ENCODE results near the gene MOGAT3.

Gene MOGAT3

GRCh38 chr7:101172005-101172853 is 28.6 kb downstream of the MOGAT3 start:
- no peak for DNase-seq (ENCODE audit: low spot score)

- DNase-seq (ENCODE audit: low spot score), result no peak
Observed at GRCh38 chr7:101171442-101171837, 29.4 kb downstream of the MOGAT3 start.

- no peak for DNase-seq (ENCODE audit: low spot score)
Observed at GRCh38 chr7:101170617-101171441, 30.0 kb downstream of the MOGAT3 start.

- DNase-seq (ENCODE audit: low spot score), result peak; percentile 78
Observed at GRCh38 chr7:101169838-101170551, 30.8 kb downstream of the MOGAT3 start.

- no peak for DNase-seq (ENCODE audit: low spot score)
Observed at GRCh38 chr7:101169110-101169837, 31.6 kb downstream of the MOGAT3 start.

- no peak for DNase-seq (ENCODE audit: low spot score)
Observed at GRCh38 chr7:101168412-101169049, 32.3 kb downstream of the MOGAT3 start.

GRCh38 chr7:101167645-101168411 is 33.0 kb downstream of the MOGAT3 start:
- DNase-seq (ENCODE audit: low spot score), result no peak

GRCh38 chr7:101166909-101167644 is 33.8 kb downstream of the MOGAT3 start:
- no peak for DNase-seq (ENCODE audit: low spot score)

- DNase-seq (ENCODE audit: low spot score), result no peak
Observed at GRCh38 chr7:101166648-101166908, 34.3 kb downstream of the MOGAT3 start.

GRCh38 chr7:101165958-101166647 is 34.7 kb downstream of the MOGAT3 start:
- DNase-seq (ENCODE audit: low spot score), result no peak

- peak; percentile 95 for DNase-seq (ENCODE audit: low spot score)
Observed at GRCh38 chr7:101165075-101165957, 35.5 kb downstream of the MOGAT3 start, which contains the start of gene VGF. TSS of gene VGF (minus strand) at chr7:101165569. CDS start at chr7:101164843, 726 bp downstream.

- DNase-seq (ENCODE audit: low spot score), result no peak
Observed at GRCh38 chr7:101164071-101164840, 36.6 kb downstream of the MOGAT3 start.

- peak; percentile 52 for DNase-seq (ENCODE audit: low spot score)
Observed at GRCh38 chr7:101163279-101164070, 37.4 kb downstream of the MOGAT3 start.

- DNase-seq (ENCODE audit: low spot score), result peak; percentile 33
Observed at GRCh38 chr7:101162551-101163278, 38.1 kb downstream of the MOGAT3 start.

GRCh38 chr7:101161692-101162471 is 39.0 kb downstream of the MOGAT3 start:
- no peak for DNase-seq (ENCODE audit: low spot score)
